AG10803 (cell line): ENCODE results near the gene YKT6.

Experiments used
- DNase-seq: peaks from one replicate; pipeline ENCODE4 v3.0.0; 2010; ENCODE audit warnings: low read depth
- H3K4me3 ChIP-seq: 2 replicates; pipeline ENCODE4 v1.5.1; 2011; ENCODE audit warnings: mild to moderate bottlenecking, low read length, control low read depth
- TF ChIP-seq, protein P1 (sequence below): conservative IDR thresholded peaks from 2 replicates; pipeline ENCODE4 v1.5.1; 2011; ENCODE audit warnings: mild to moderate bottlenecking, low read length, control low read depth, inconsistent platforms

The YKT6 gene

GRCh38 chr7:44188480-44189225 lies 12.1 kb upstream of the YKT6 start:
- no peak for DNase-seq
- TF ChIP-seq, protein P1, sequence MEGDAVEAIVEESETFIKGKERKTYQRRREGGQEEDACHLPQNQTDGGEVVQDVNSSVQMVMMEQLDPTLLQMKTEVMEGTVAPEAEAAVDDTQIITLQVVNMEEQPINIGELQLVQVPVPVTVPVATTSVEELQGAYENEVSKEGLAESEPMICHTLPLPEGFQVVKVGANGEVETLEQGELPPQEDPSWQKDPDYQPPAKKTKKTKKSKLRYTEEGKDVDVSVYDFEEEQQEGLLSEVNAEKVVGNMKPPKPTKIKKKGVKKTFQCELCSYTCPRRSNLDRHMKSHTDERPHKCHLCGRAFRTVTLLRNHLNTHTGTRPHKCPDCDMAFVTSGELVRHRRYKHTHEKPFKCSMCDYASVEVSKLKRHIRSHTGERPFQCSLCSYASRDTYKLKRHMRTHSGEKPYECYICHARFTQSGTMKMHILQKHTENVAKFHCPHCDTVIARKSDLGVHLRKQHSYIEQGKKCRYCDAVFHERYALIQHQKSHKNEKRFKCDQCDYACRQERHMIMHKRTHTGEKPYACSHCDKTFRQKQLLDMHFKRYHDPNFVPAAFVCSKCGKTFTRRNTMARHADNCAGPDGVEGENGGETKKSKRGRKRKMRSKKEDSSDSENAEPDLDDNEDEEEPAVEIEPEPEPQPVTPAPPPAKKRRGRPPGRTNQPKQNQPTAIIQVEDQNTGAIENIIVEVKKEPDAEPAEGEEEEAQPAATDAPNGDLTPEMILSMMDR = no peak

GRCh38 chr7:44189286-44189992 lies 11.3 kb upstream of the YKT6 start, which contains the start of gene GCK:
GCK (minus strand) TSS chr7:44189439; CDS start chr7:44188953, 486 bp downstream.
- no peak for DNase-seq
- H3K4me3 ChIP-seq = no peak within 1 kb of the TSS

More at GRCh38 chr7:44188480-44189225, 12.1 kb upstream of the YKT6 start:
- H3K4me3 ChIP-seq = no peak overlapping the region

DNA sequence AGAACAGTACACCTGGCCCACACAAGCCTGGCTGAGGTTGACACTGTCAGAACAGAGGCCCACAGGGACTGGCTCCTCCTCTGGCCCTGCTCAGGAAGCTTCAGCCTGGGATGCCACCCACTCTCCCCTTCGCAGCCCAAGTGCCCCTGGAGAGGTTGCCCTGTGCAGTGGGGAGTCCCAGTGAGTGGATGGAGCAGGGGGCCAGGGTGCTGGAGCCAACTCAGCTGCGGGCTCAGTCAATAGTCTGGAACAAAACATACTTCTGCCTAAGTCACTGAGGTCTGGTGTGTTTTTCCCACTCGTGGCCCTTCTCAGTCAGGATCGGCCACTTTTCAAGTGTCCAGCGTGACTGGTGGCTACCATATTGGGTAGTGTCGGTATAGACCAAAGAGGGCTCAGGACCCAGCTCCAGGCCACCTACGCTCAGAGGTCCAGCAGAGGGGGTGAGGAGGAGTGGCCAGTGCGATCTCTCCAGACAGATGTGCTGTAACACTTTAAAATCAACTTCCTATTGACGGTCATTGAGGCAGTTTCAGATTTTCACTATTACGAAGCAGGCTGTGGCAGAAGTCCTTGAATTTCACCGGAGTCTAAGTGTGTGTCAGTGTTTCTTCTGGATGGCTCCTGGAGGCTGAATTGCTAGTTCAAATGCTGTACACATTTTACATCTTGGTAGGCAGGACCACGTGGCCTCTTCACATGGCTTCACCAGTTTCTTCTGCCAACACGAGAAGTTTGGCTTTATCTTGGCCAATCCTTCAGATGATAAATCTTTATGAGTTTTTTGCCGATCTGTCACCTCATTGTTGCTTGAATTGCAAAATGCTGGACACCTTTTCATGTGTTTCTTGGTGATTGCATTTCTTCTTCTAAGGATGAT lies 10.5 kb upstream of the YKT6 start:
- no peak overlapping the region for H3K4me3 ChIP-seq
- TF ChIP-seq, protein P1 = no peak
- no peak for DNase-seq

More at GRCh38 chr7:44189286-44189992, 11.3 kb upstream of the YKT6 start, which contains the start of gene GCK:
- TF ChIP-seq, protein P1 = no peak

GRCh38 chr7:44191171-44191570 lies 9.6 kb upstream of the YKT6 start:
- TF ChIP-seq, protein P1 = no peak
- peak; percentile 55 for DNase-seq
- H3K4me3 ChIP-seq = no peak overlapping the region

GRCh38 chr7:44193011-44193802 lies 7.6 kb upstream of the YKT6 start:
- H3K4me3 ChIP-seq = no peak overlapping the region
- DNase-seq = no peak

GRCh38 chr7:44194069-44194468 lies 6.7 kb upstream of the YKT6 start:
- no peak overlapping the region for H3K4me3 ChIP-seq
- no peak for DNase-seq

More at GRCh38 chr7:44193011-44193802, 7.6 kb upstream of the YKT6 start:
- TF ChIP-seq, protein P1 = no peak

More at GRCh38 chr7:44194069-44194468, 6.7 kb upstream of the YKT6 start:
- TF ChIP-seq, protein P1 = no peak
